GM21825 (cell line): ENCODE results near the gene HOXA1.

ENCODE experiments used
- ATAC-seq: cut with Tn5 transposase; IDR thresholded peaks from one replicate; pipeline ENCODE4 v1.9.1; 2021; ENCODE audit warnings: mild to moderate bottlenecking, moderate library complexity; ENCODE audit not compliant: unreplicated experiment

HOXA1 gene

GRCh38 chr7:27116962-27117886 lies 21.4 kb upstream of the HOXA1 start:
- ATAC-seq = no peak

- no peak for ATAC-seq
Observed at GRCh38 chr7:27116031-27116961, 20.5 kb upstream of the HOXA1 start.

GRCh38 chr7:27115221-27116026 lies 19.6 kb upstream of the HOXA1 start:
- ATAC-seq = no peak

- ATAC-seq = no peak
Observed at GRCh38 chr7:27114881-27115220, 19.1 kb upstream of the HOXA1 start.

GRCh38 chr7:27113991-27114769 lies 18.4 kb upstream of the HOXA1 start:
- ATAC-seq = no peak

- ATAC-seq = no peak
Observed at GRCh38 chr7:27112955-27113949, 17.5 kb upstream of the HOXA1 start.

- no peak for ATAC-seq
Observed at GRCh38 chr7:27112361-27112760, 16.6 kb upstream of the HOXA1 start.

GRCh38 chr7:27111751-27112277 lies 16.0 kb upstream of the HOXA1 start:
- no peak for ATAC-seq

GRCh38 chr7:27111042-27111750 lies 15.4 kb upstream of the HOXA1 start:
- ATAC-seq = no peak

GRCh38 chr7:27110186-27111031 lies 14.6 kb upstream of the HOXA1 start:
- ATAC-seq = no peak

GRCh38 chr7:27109466-27110185 lies 13.8 kb upstream of the HOXA1 start:
- ATAC-seq = no peak

- no peak for ATAC-seq
Observed at GRCh38 chr7:27108390-27109127, 12.8 kb upstream of the HOXA1 start.

- no peak for ATAC-seq
Observed at GRCh38 chr7:27107391-27108381, 11.9 kb upstream of the HOXA1 start.

- ATAC-seq = no peak
Observed at GRCh38 chr7:27106901-27107240, 11.1 kb upstream of the HOXA1 start.
